Left renal cortex interstitium (tissue), 4 donors: Measurements from ENCODE around the gene ANAPC1. TPM values are rescaled to one million over a fixed set of nuclear protein-coding genes. Genes with fewer than 3 reads are reported as not detected.
A peak's percentile ranks its signal among the peaks of the same experiment; 100 is the strongest.
"Not testable (repeated sequence)": the region's sequence is repeated elsewhere in the genome, so short reads cannot be mapped to it uniquely, and the experiment has no call there.

Source experiments
- DNase-seq, 4 donors: peaks; one replicate each; pipeline ENCODE4 v3.0.0-alpha.2; 2013; ENCODE audit warnings: low read depth in 4 of 4, low spot score in 2 of 4, missing footprints in 1 of 4
- polyA plus RNA-seq, 4 donors: library from polyadenylated mRNA; unstranded; fragments of 120-200 nt; gene quantifications; one replicate each; pipeline ENCODE4 v1.2.1, GENCODE V29; 2013; ENCODE audit not compliant: insufficient read length in 4 of 4

Gene ANAPC1, protein sequence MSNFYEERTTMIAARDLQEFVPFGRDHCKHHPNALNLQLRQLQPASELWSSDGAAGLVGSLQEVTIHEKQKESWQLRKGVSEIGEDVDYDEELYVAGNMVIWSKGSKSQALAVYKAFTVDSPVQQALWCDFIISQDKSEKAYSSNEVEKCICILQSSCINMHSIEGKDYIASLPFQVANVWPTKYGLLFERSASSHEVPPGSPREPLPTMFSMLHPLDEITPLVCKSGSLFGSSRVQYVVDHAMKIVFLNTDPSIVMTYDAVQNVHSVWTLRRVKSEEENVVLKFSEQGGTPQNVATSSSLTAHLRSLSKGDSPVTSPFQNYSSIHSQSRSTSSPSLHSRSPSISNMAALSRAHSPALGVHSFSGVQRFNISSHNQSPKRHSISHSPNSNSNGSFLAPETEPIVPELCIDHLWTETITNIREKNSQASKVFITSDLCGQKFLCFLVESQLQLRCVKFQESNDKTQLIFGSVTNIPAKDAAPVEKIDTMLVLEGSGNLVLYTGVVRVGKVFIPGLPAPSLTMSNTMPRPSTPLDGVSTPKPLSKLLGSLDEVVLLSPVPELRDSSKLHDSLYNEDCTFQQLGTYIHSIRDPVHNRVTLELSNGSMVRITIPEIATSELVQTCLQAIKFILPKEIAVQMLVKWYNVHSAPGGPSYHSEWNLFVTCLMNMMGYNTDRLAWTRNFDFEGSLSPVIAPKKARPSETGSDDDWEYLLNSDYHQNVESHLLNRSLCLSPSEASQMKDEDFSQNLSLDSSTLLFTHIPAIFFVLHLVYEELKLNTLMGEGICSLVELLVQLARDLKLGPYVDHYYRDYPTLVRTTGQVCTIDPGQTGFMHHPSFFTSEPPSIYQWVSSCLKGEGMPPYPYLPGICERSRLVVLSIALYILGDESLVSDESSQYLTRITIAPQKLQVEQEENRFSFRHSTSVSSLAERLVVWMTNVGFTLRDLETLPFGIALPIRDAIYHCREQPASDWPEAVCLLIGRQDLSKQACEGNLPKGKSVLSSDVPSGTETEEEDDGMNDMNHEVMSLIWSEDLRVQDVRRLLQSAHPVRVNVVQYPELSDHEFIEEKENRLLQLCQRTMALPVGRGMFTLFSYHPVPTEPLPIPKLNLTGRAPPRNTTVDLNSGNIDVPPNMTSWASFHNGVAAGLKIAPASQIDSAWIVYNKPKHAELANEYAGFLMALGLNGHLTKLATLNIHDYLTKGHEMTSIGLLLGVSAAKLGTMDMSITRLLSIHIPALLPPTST (N-terminal part only)
- polyA plus RNA-seq = 10 to 100 TPM; 29.3 to 42.5 (median 31.9) TPM

DNA sequence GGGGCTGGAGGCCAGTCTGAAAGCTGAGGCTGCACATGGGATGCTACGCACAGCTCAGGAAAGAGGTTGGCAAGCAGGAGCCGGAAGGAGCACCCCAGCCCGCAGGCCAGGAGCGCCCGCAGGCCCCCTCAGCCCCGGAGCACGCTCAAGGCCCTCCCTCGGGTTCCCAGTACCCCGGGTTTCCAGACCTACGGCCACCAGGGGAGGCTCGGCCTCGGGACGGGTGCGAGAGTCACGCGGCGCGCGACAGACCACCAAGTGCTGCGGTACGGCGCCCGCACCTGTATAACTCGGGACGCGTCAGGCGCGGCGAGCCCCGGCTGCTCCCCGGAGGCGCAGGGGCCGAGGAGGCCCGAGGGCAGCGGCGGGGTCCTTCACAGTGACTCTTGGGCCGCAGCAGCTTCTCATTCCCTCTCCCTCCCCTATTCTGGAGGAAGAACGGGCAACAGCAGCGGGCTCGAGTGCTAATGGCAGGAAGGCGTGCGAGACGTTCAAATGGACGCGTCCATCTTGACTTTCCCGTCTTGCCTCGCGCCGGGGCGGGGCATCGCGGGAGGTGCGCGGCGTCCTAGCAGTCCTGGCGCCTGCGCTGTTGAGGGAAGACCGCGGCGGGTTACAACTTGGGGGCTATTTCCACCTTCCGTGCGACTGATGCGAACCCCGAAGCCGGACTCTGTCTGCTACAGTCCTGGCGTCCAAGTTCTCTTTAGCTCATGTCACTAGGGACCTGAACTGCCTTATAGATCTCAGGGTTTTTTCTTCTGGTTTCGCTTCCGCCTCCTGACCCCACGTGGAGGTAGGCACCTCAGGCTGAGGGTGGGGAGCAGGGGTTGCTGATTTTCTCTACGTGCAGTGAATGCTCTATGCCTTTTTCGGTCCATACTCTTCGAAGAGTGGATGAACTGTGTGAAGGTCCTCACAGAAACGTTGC lies at the start of gene ANAPC1:
ANAPC1 (minus strand) TSS at position 533 of the 931 bp plus-strand sequence. CDS start 3,368 bp downstream, outside the sequence.
- peak in 2 of 4 donors; percentile 78 to 79 for DNase-seq

GRCh38 chr2:111932841-111933291 lies 48.9 kb upstream of the ANAPC1 start:
- no peak for DNase-seq

DNA sequence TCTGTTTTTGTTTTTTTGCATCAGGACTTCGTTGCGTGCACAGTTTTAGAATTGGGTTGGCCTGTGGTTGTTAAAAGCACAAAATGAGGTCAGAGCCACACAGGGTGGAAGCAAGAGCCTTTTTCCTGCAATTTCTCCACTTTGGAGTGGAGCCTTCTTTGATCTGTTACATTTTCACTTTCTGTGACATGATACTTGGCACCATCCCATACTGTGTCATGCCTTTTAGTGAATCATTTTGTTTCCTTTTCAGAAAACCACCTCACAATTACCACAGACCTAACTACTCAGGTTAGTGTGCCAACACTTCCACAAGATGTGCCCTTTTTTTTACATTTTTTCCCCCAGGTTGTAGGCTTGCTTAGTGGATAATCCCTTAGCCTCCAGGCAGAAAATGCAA lies 46.9 kb upstream of the ANAPC1 start:
- no peak for DNase-seq

DNA sequence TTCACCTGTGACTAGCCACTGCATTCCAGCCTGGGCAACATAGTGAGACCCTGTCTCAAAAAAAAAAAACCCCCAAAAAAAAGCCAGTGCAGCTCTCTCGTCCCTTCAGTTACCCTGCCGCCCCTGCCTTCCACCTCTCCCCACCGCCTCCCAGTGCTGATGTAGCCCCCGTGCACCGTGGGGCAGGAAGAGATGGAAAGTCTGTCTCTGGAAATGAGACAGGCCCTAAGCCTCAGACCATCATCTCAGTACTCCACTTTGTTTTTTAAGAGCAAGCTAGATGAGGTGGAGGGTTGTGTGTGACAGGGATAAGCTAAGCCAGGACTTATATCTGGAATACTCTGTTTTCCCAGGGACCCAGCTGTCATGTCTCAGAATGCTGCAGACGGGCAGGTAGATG lies 46.4 kb upstream of the ANAPC1 start:
- no peak for DNase-seq

- no peak for DNase-seq
Observed at GRCh38 chr2:111927723-111928122, 43.7 kb upstream of the ANAPC1 start.

GRCh38 chr2:111924617-111925107 lies 40.7 kb upstream of the ANAPC1 start:
- no peak for DNase-seq

DNA sequence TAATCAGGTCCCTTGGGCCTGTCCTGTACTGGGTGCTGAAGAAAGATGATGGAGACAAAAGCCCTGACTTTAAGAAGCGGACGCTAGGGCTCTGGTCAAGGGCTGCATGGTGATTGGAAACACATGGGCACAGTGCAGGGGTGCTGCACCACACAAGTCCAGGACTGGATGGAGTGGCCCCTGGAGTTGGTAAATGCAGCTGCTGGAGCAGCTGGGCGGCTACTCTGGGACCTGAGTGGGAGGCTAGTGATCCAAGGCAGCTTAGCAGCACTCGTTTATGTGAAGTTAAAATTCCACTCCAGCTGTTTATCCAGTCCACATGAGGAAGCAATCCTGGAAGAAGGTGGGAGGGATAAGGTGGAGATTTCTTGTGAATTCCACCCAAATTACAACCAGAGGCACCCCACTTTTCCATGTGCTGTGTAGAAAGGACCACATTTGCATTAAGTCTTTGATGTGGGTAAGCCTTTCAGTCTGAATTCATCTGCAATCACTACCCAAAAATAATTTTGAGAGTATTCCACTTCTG lies 39.3 kb upstream of the ANAPC1 start:
- DNase-seq = no peak

DNA sequence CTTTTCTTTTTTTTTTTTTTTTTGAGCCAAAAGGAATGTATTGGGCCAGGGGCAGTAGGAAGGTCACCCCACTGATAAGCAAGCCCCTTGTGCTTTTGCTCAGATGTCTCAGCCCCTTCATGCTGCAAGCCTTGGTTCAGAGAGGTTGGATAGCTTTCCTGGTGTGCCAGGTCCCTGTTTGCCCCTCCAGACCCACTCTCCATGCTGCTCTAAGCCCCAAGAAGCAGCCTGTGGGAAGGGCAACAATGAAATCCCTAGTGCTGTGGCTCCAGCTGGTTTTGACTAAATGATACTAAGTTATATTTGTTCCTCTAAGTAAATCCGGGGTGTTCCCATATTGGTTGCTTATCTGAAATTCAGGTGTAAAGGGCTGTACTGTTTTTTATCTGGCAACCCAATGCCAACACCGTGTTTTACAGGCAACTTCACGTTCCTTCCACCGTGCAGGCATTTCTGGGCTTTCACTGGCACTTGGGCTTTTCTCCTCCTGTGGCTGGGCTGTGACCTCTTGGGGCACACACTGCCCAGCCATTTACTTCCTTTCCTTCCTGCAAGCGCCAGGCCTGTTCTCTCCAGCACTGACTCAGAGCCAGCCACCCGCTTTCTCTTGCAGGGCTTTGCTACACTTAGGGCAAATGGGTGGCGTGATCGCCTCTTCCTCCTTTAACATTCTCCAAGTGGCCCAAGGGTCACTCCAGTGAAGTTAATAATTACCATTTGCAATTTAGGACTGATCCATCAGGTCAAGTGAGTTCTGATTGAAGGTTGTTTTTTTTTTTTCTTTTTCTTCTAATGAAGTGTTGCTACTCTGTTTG lies 36.0 kb upstream of the ANAPC1 start:
- DNase-seq = no peak

- DNase-seq = no peak
Observed at GRCh38 chr2:111919365-111919764, 35.4 kb upstream of the ANAPC1 start.

DNA sequence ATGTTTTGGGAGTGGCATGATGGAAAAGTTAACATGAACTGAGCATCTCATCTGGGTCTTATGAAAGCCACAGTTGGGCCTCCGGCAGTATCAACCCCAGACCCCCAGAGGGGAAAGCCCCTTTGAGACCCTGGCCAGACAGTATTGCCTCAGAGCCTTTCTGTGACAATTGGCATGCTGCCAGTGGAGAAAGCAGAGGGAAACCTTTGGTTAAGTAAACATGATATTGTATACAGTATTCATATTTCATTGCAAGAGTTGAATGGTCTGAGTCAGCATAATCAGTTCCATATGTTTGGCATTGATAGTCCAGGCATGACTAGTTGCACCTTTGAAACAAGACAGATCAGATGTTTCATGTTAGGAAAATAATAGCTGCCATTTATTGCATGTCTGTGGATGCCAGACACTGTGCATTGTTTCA lies 34.4 kb upstream of the ANAPC1 start:
- DNase-seq = no peak

DNA sequence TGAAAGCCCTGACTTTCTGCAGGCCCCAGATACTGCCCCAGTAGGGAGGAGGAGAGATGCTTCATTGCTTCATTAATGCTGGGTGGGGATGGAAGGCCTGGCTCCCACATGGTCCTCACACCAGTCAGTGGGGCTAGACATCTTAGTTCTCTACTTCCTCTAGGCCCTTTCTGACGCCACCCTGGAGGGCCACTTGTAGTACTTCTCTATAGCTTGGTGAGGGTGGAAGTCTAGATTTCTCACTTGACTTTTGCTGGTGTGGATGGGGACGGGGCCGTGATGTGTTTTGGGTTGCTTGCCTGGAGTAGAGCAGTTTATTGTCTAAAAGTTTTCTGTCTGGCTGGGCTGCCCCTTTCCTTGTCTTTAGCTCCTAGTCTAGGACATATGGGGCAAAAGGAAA lies 33.1 kb upstream of the ANAPC1 start:
- no peak for DNase-seq

DNA sequence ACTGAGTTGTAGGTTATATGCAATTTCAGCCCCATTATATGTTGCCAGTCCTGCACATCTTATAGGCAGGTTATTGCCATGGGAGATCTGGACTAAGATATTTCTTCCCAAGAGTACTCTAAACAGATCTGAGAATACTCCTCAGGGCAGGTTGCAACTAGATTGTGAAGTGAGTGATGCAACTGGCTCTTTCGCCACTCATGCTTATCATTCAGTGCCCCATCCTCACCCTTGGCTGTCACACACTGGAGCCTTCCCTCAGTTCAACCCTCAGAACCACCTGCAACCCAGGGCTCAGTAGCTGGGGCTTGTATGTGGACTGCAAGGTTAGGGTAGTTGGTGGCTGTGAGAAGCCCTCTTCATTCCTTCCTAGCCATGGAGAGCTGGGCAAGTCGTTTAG lies 28.6 kb upstream of the ANAPC1 start:
- no peak for DNase-seq

DNA sequence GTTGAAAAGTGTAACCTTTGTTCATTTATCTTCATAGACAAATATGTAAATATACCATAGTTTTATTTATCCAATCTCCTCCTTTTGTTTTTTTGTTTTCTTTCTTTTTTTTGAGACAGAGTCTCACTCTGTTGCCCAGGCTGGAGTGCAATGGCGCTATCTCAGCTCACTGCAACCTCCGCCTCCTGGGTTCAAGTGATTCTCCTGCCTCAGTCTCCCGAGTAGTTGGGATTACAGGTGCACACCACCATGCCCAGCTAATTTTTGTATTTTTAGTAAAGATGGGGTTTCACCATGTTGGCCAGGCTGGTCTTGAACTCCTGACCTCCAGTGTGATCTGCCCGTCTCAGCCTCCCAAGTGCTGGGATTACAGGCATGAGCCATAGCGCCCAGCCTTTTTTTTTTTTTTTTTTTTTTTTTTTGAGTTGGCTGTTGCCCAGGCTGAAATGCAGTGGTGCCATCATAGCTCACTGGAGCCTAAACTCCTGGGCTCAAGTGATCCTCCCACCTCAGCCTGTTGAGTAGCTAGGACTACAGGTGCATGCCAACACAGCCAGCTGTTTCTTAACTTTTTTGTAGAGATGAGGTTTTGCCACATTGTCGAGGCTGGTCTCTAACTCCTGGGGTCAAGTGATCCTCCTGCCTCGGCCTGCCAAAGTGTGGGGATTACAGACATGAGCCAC lies 27.4 kb upstream of the ANAPC1 start:
- not testable (repeated sequence) for DNase-seq

DNA sequence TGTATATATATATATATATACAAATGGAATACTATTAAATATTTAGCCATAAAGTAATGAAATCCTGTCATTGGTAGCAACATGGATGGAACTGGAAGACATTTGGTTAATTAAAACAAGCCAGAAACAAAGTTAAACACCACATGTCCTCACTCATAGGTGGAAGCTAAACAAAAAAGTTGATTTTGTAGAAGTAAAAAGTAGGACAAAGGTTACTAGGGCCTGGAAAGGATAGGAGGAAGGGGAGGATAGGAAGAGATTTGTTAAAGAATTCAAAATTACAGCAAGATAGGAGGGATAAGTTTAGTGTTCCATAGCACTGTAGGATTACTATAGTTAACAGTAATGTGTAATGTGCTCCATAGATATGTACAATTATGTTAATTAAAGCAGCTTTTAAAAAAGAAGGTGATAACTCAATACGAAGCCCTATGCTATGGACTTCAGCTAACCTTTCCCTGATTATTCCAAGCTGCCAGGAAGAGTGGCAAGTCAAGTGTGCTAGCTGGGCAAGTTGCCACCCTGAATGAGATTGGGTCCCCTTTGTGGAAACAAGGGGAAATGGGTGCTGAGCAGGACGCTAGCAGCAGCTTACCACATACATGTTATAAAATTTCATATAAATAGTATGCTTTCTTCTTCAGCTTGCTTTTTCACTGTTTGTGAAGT lies 26.8 kb upstream of the ANAPC1 start:
- no peak for DNase-seq

DNA sequence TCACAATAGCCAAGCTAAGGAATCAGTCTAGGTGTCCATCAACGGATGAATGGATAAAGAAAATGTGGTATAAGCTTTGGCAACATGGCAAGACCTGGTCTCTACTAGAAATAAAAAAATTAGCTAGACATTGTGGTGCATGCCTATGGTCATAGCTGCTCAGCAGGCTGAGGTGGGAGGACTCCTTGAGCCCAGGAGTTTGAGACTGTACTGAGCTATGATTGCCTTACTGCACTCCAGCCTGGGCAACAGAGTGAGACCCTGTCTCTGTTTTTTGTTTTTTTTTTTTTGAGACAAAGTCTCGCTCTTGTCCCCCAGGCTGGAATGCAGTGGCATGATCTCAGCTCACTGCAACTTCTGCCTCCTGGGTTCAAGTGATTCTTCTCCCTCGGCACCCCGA lies 26.0 kb upstream of the ANAPC1 start:
- DNase-seq = not testable (repeated sequence)

DNA sequence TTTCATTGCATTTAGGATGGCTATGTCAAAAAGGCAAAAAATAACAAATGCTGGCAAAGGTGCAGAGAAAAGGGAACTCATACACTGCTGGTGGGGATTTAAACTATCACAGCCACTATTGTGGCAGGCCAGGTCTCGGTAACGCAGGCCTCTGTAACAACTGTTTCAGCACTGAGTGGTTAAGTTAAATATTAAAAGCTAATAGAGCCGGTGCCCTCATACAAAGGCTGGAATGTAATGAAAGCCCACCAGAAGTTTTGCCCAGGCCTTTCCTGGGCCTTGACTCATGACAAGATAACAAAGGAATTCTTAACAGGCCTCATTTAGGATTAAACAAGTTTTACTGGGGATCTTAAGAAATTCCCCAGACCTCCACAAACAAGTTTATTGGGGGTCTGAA lies 25.1 kb upstream of the ANAPC1 start:
- DNase-seq = no peak

DNA sequence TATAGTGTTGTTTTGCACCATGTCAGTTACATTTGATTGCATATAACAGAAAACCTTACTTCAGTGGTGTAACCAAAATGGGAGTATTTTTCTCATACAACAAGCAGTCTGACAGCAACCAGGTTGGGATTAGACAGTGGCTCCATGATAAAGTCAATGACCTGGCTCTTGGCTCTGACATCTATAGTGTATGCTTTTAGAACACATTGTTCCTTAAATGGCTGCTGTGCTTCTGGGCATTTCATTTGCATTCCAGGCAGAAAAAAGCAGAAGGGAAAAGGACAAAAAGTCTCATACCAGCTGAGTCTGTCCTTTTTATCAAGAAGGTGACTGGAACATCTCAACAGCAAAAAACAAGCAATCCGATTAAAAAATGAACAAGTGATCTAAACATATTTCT lies 24.6 kb upstream of the ANAPC1 start:
- DNase-seq = no peak
